GM13977 (cell line): ENCODE measurements around the gene SNX8.

Experiments
- DNase-seq: peaks from one replicate; pipeline ENCODE4 v3.0.0; 2012; ENCODE audit warnings: low spot score
- in situ Hi-C: fragments of 300-500 bp; cut with MboI; formaldehyde crosslinking; loops from one replicate; pipeline ENCODE4 v1.12.0; 2022; ENCODE audit warnings: low sequenced_read_pairs, low pct_unique_long_range_greater_than_20kb, mixed read lengths, inconsistent platforms; ENCODE audit not compliant: unreplicated experiment
- TF ChIP-seq, protein P1 (sequence below): IDR thresholded peaks from 2 replicates; pipeline ENCODE4 v1.5.1; 2012; ENCODE audit warnings: mild to moderate bottlenecking, control low read depth; ENCODE audit not compliant: insufficient read depth; ENCODE audit errors: extremely low read depth, missing control alignments

SNX8 gene

DNA sequence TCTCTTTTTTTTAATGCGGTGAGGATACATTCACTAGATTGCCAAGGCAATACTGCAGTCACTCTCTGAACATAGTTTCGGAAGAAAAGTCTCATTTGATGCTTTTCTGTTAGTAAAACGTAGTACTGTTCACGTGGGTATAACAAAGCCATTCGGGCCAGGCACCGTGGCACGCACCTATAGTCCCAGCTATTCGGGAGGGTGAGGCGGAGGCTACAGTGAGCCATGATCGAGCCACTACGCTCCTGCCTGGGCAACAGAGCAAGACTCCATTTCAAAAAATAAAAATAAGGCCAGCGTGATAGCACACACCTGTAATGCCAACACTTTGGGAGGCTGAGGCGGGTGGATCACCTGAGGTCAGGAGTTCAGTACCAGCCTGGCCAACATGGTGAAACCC is 24.6 kb downstream of the SNX8 start:
- in situ Hi-C loops: no loop called here
- TF ChIP-seq, protein P1, sequence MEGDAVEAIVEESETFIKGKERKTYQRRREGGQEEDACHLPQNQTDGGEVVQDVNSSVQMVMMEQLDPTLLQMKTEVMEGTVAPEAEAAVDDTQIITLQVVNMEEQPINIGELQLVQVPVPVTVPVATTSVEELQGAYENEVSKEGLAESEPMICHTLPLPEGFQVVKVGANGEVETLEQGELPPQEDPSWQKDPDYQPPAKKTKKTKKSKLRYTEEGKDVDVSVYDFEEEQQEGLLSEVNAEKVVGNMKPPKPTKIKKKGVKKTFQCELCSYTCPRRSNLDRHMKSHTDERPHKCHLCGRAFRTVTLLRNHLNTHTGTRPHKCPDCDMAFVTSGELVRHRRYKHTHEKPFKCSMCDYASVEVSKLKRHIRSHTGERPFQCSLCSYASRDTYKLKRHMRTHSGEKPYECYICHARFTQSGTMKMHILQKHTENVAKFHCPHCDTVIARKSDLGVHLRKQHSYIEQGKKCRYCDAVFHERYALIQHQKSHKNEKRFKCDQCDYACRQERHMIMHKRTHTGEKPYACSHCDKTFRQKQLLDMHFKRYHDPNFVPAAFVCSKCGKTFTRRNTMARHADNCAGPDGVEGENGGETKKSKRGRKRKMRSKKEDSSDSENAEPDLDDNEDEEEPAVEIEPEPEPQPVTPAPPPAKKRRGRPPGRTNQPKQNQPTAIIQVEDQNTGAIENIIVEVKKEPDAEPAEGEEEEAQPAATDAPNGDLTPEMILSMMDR: no peak
- no peak for DNase-seq

DNA sequence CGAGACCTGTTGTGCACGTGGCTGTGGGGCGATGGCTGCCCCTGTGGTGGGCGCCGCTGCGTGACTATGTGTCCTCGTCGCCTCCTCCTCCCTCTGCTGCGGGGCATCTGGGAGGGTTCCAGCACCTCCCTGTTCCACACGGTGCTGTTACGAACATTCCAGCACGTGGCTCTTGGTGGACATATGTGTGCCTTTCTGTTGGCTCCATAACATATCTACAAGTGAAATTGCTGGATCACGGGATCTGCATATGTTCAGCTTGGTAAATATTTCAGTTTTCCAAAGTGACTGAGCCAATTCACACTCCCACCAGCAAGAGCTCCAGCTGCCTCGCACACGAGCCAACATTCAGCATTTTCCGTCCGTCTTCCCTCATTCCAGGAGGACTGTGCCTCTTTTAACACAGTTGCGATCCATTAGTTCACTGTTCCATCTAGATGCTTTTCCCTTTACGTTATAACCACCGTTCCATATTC is 25.1 kb downstream of the SNX8 start:
- TF ChIP-seq, protein P1: no peak
- in situ Hi-C loops: no loop called here
- DNase-seq: no peak

DNA sequence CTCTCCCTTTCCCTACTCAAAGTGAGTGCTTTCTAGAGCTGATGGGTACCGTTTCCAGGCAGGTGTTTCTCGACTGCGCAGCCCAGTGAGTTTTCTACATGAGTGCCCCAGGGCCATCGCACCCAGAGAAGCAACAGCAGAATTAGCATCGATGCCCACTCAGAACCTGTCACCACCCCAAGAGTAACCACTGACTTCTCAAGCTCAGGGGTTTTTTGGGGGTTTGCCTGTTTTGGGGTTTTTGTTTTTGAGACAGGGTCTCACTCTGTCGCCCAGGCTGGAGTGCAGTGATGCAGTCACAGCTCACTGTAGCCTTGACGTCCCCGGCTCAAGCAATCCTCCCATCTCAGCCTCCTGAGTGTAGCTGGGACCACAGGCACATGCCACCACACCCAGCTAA is 25.7 kb downstream of the SNX8 start:
- in situ Hi-C loops: no loop called here
- TF ChIP-seq, protein P1: no peak
- peak; percentile 66 for DNase-seq

DNA sequence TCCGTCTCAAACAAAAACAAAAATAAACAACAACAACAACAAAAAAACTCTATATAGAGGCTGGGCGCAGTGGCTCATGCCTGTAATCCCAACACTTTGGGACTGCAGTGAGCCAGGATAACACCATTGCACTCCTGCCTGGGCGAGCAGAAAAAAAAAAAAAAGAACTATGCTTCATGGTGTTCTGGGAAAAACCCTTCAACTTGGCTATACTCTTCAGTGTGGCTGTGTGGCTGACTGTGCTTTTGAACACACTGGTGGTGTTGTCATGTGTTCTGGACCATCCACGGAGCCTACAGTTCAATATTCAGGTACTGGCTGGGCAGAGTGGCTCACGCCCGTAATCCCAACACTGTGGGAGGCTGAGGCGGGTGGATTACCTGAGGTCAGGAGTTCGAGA is 26.5 kb downstream of the SNX8 start:
- TF ChIP-seq, protein P1: no peak
- in situ Hi-C loops: no loop called here
- no peak for DNase-seq

DNA sequence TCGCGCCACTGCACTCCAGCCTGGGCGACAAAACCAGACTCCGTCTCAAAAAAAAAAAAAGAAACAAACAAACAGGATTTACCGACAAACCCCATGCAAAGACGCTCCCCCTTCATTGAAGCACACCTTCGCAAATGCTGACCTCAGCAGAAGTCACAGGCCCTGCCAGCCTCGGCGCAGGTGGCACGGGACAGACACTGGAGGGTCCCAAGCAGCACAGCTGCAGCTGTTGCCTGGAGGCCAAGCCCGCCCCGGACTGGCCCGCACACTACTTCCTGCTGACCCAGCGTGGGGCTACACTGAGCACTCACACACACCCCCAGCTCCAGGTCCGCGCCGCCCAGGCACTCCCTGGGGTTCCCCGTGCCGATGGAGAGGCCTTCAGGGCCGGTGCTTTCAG is 31.2 kb downstream of the SNX8 start:
- TF ChIP-seq, protein P1: no peak
- in situ Hi-C loops: no loop called here
- DNase-seq: no peak

DNA sequence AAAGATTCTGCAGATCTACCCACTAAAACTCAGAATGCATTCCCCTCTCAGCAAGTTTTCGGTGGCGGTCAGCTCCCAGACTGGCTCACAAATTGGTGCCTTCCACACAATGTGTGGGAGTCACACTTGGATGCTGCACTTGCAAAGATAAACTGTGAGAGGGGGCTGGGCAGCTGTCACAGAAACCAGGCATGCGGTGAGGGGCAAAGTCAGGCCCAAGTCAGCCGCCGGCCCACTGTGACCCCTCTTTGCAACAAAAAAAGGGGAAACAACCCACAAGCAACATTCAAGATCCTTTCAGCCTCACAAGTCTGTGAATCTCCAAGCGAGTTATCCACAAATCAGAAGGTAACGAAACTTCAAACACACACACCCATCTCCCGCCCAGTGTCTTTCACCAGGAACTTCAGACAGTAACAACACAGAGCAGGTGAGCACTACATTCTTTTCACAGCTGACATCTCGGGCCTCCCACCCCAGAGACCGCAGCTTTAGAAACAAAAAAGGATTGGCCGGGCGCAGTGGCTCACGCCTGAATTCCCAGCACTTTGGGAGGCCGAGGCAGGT is 32.0 kb downstream of the SNX8 start:
- in situ Hi-C loops: no loop called here
- no peak for DNase-seq
- TF ChIP-seq, protein P1: no peak
